ENCODE measurements around the gene PLCXD1.
A peak's percentile ranks its signal among the peaks of the same experiment; 100 is the strongest.
"Not testable (repeated sequence)": the region's sequence is repeated elsewhere in the genome, so short reads cannot be mapped to it uniquely, and the experiment has no call there.

PLCXD1 gene

DNA sequence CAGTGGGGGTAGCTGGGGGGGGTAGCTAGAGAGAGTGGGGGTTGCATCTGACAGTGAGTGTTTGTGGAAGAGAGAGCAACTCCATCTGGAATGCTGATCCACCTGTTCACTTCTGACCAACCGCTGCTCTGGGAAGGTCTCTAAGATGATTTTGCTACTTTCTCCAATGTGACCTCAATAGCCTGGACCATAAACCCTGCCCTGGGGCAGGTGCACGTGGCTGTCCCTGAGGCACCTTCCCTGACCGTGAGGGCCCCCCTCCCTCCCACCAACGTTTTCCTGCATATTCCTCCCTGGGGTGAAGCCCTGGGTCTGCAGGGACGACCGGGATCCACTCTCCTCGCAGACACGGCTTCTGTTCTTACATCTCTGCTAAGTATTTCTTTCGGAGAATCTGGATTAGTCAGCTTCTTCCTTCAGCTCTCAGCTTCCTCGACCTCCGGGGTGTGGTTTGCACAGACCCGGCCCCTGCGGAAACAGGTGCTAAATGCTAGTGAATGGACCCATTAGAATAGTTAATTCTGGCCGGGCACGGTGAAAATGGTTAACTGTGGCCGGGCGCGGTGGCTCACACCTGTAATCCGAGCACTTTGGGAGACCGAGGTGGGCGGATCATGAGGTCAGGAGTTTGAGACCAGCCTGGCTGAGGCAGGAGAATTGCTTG lies 21.4 kb upstream of the PLCXD1 start:
- TF ChIP-seq, protein P1, sequence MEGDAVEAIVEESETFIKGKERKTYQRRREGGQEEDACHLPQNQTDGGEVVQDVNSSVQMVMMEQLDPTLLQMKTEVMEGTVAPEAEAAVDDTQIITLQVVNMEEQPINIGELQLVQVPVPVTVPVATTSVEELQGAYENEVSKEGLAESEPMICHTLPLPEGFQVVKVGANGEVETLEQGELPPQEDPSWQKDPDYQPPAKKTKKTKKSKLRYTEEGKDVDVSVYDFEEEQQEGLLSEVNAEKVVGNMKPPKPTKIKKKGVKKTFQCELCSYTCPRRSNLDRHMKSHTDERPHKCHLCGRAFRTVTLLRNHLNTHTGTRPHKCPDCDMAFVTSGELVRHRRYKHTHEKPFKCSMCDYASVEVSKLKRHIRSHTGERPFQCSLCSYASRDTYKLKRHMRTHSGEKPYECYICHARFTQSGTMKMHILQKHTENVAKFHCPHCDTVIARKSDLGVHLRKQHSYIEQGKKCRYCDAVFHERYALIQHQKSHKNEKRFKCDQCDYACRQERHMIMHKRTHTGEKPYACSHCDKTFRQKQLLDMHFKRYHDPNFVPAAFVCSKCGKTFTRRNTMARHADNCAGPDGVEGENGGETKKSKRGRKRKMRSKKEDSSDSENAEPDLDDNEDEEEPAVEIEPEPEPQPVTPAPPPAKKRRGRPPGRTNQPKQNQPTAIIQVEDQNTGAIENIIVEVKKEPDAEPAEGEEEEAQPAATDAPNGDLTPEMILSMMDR (IDR thresholded peaks at IDR 0.05; ENCODE audit: extremely low read depth, insufficient read depth, missing control alignments), result no peak

GRCh38 chrX:261167-261918 lies 19.8 kb upstream of the PLCXD1 start:
- TF ChIP-seq, protein P1 (IDR thresholded peaks at IDR 0.05; ENCODE audit: extremely low read depth, insufficient read depth, missing control alignments), result no peak
- no peak for DNase-seq (ENCODE audit: low spot score)
- in situ Hi-C loops (cut with MboI; ENCODE audit: low pct_unique_long_range_greater_than_20kb, low sequenced_read_pairs, unreplicated experiment), result no loop called here

More for the DNA sequence above, 21.4 kb upstream of the PLCXD1 start:
- no peak for DNase-seq (ENCODE audit: low spot score)
- in situ Hi-C loops (cut with MboI; ENCODE audit: low pct_unique_long_range_greater_than_20kb, low sequenced_read_pairs, unreplicated experiment), result no loop called here

DNA sequence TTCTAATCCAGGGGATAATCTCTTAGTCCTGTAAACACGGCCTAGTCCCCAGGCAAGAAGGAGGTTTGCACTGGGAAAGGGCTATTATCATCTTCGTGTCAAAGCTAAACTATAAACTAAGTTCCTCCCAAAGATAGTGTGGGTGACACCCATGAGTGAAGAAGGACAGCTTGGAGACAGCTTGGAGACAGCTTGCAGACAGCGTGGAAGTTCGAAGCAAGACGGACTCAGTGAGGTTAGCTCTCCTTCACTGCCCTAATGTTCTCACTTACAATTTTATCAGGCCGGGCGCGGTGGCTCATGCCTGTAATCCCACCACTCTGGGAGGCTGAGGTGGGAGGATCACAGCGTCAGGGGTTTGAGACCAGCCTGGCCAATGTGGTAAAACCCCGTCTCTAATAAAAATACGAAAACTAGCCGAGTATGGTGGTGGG lies 19.2 kb upstream of the PLCXD1 start:
- in situ Hi-C loops (cut with MboI; ENCODE audit: low pct_unique_long_range_greater_than_20kb, low sequenced_read_pairs, unreplicated experiment), result no loop called here
- DNase-seq (ENCODE audit: low spot score), result no peak
- TF ChIP-seq, protein P1 (IDR thresholded peaks at IDR 0.05; ENCODE audit: extremely low read depth, insufficient read depth, missing control alignments), result no peak

GRCh38 chrX:262381-262909 lies 18.7 kb upstream of the PLCXD1 start:
- TF ChIP-seq, protein P1 (IDR thresholded peaks at IDR 0.05; ENCODE audit: extremely low read depth, insufficient read depth, missing control alignments), result no peak
- in situ Hi-C loops (cut with MboI; ENCODE audit: low pct_unique_long_range_greater_than_20kb, low sequenced_read_pairs, unreplicated experiment), result no loop called here
- peak; percentile 31 for DNase-seq (ENCODE audit: low spot score)

- DNase-seq (ENCODE audit: low spot score); in situ Hi-C loops (cut with MboI; ENCODE audit: low pct_unique_long_range_greater_than_20kb, low sequenced_read_pairs, unreplicated experiment): not testable (repeated sequence)
Observed at GRCh38 chrX:264006-264405, 17.2 kb upstream of the PLCXD1 start.

DNA sequence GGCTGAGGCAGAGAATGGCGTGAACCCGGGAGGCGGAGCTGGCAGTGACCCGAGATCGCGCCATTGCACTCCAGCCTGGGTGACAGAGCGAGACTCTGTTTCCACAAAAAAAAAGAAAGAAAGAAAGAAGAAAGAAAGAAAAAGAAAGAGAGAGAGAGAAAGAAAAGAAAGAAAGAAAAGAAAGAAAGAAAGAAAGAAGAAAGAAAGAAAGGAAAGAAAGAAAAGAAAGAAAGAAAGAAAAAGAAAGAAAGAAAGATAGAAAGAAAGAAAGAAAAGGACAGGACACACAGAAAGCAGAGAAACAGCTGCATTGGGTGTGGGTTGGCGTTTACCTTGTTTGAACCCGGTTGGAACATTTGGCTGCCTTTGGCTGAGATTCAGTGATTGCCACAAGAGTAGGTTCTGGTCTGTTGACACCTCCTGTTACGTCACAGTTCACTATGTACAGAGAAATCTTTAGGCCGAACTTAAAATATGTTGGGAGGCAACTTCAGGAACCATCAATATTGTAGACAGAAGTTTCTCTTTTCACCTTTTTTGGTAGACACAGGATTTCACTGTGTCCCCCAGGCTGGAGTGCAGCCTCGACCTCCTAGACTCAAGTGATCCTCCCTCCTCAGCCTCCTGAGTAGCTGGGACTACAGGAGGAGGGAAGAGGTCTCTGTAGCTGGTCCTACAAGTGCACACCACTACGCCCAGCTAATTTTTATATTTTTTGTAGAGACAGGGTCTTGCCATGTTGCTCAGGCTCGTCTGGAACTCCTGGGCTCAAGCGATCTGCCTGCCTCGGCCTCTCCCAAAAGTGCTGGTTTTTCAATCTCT lies 16.3 kb upstream of the PLCXD1 start:
- TF ChIP-seq, protein P1 (IDR thresholded peaks at IDR 0.05; ENCODE audit: extremely low read depth, insufficient read depth, missing control alignments), result no peak
- no peak for DNase-seq (ENCODE audit: low spot score)
- in situ Hi-C loops (cut with MboI; ENCODE audit: low pct_unique_long_range_greater_than_20kb, low sequenced_read_pairs, unreplicated experiment), result no loop called here
